GM23338 (cell line): ENCODE results near the gene SORCS3. TPM values are rescaled to one million over a fixed set of nuclear protein-coding genes. Genes with fewer than 3 reads are reported as not detected.

Experiments used
- ATAC-seq: fragments of 200-7000 bp; cut with Tn5 transposase; 3 replicates; pipeline ENCODE4 v1.9.1; 2020
- DNase-seq: peaks from one replicate; pipeline ENCODE4 v3.0.0-alpha.2; 2015; ENCODE audit warnings: low spot score
- H2AFZ ChIP-seq: fragments of 200-600 bp; sonication (generic); 2 replicates; pipeline ENCODE4 v1.8.0; 2016; ENCODE audit warnings: antibody characterized with exemption, mild to moderate bottlenecking, moderate library complexity
- H3F3A ChIP-seq: fragments of 200-600 bp; sonication (generic); replicated peaks from 2 replicates; pipeline ENCODE4 v1.8.0; 2017; ENCODE audit warnings: antibody characterized with exemption, mixed run types, low read depth
- H3K27ac ChIP-seq: fragments of 200-600 bp; sonication (generic); 2 replicates; pipeline ENCODE4 v1.6.1; 2016; ENCODE audit warnings: low read depth
- H3K27me3 ChIP-seq: fragments of 200-600 bp; sonication (generic); 2 replicates; pipeline ENCODE4 v1.8.0; 2016; ENCODE audit warnings: mild to moderate bottlenecking, mixed run types, moderate library complexity; ENCODE audit not compliant: insufficient read depth
- H3K36me3 ChIP-seq: fragments of 200-600 bp; sonication (generic); 2 replicates; pipeline ENCODE4 v1.8.0; 2016; ENCODE audit warnings: mild to moderate bottlenecking; ENCODE audit not compliant: insufficient read depth
- H3K4me1 ChIP-seq: fragments of 200-600 bp; sonication (generic); 2 replicates; pipeline ENCODE4 v1.8.0; 2016; ENCODE audit warnings: mild to moderate bottlenecking, moderate library complexity; ENCODE audit not compliant: insufficient read depth
- H3K4me2 ChIP-seq: fragments of 200-600 bp; sonication (generic); 2 replicates; pipeline ENCODE4 v1.7.1; 2017; ENCODE audit warnings: mixed run types
- H3K4me3 ChIP-seq: fragments of 200-600 bp; sonication (generic); 2 replicates; pipeline ENCODE4 v1.6.1; 2016; ENCODE audit warnings: mixed run types
- H3K79me2 ChIP-seq: fragments of 200-600 bp; sonication (generic); replicated peaks from 2 replicates; pipeline ENCODE4 v1.8.0; 2017; ENCODE audit warnings: mild to moderate bottlenecking; ENCODE audit not compliant: insufficient read depth
- H3K9me2 ChIP-seq: fragments of 200-600 bp; sonication (generic); 2 replicates; pipeline ENCODE4 v1.8.0; 2017; ENCODE audit not compliant: insufficient read depth
- H4K20me1 ChIP-seq: fragments of 200-600 bp; sonication (generic); replicated peaks from 2 replicates; pipeline ENCODE4 v1.8.0; 2017; ENCODE audit warnings: mild to moderate bottlenecking; ENCODE audit not compliant: insufficient read depth
- H3K27ac Mint-ChIP-seq: 2 replicates; pipeline ENCODE4 v1.8.0; 2020; ENCODE audit warnings: inconsistent platforms, mild to moderate bottlenecking, moderate library complexity, mixed read lengths
- H3K27me3 Mint-ChIP-seq: 3 replicates; pipeline ENCODE4 v1.8.0; 2022; ENCODE audit warnings: low read depth, mild to moderate bottlenecking, moderate library complexity, mixed read lengths, inconsistent platforms; ENCODE audit not compliant: insufficient read depth, poor library complexity
- H3K36me3 Mint-ChIP-seq: 3 replicates; pipeline ENCODE4 v1.8.0; 2021; ENCODE audit warnings: low read depth, mild to moderate bottlenecking, inconsistent platforms, moderate library complexity, mixed read lengths
- H3K4me1 Mint-ChIP-seq: 3 replicates; pipeline ENCODE4 v1.8.0; 2020; ENCODE audit warnings: mild to moderate bottlenecking, inconsistent platforms, mixed read lengths
- H3K4me3 Mint-ChIP-seq: 3 replicates; pipeline ENCODE4 v1.8.0; 2021; ENCODE audit warnings: moderate library complexity, mild to moderate bottlenecking, inconsistent platforms, mixed read lengths
- H3K9me3 Mint-ChIP-seq: 3 replicates; pipeline ENCODE4 v1.8.0; 2020; ENCODE audit warnings: moderate library complexity, mild to moderate bottlenecking, inconsistent platforms, mixed read lengths
- CTCF ChIP-seq, 2 experiments: fragments of 200-600 bp in 1 of 2; sonication (generic) in 1 of 2; conservative IDR thresholded peaks; 2 replicates each; pipeline versions ENCODE4 v1.5.1 to v1.6.1; 2016 to 2017; ENCODE audit warnings: antibody characterized with exemption in 2 of 2, low read depth in 2 of 2, mild to moderate bottlenecking in 2 of 2, moderate library complexity in 1 of 2
- ETS1 ChIP-seq: IDR thresholded peaks from 2 replicates; pipeline ENCODE4 v1.6.1; 2016; ENCODE audit warnings: antibody characterized with exemption
- EZH2 ChIP-seq: fragments of 200-600 bp; sonication (generic); IDR thresholded peaks from one replicate; pipeline ENCODE4 v1.8.0; 2017; ENCODE audit warnings: antibody characterized with exemption, mild to moderate bottlenecking, low read depth; ENCODE audit not compliant: unreplicated experiment
- JUNB ChIP-seq: IDR thresholded peaks from one replicate; pipeline ENCODE4 v1.6.1; 2016; ENCODE audit warnings: antibody characterized with exemption; ENCODE audit not compliant: unreplicated experiment
- ZNF114 ChIP-seq: fragments of 250-450 bp; sonication (Bioruptor Pico); IDR thresholded peaks from 2 replicates; pipeline ENCODE4 v1.5.0; 2020; ENCODE audit warnings: mild to moderate bottlenecking, moderate library complexity
- ZNF331 ChIP-seq: fragments of 250-450 bp; sonication (Bioruptor Pico); IDR thresholded peaks from 2 replicates; pipeline ENCODE4 v1.5.0; 2020; ENCODE audit warnings: low read depth, mild to moderate bottlenecking, moderate library complexity
- ZNF462 ChIP-seq: fragments of 250-450 bp; sonication (Bioruptor Pico); IDR thresholded peaks from 2 replicates; pipeline ENCODE4 v1.5.0; 2020; ENCODE audit warnings: mild to moderate bottlenecking, moderate library complexity
- polyA plus RNA-seq: library from polyadenylated mRNA; unstranded; fragments of >200 nt; fragmentation: Nextera tagmentation; extraction: Ambion mirVana; gene quantifications from 2 replicates; pipeline ENCODE4 v1.2.1, GENCODE V29; 2016
- total RNA-seq: library from RNA; depleted of rRNA; stranded (reverse); fragments of >200 nt; shearing (Covaris generic); gene quantifications from 2 replicates; pipeline ENCODE4 v1.2.3, GENCODE V29; 2014

Gene SORCS3
- total and polyA plus RNA-seq, 2 experiments from 2014 or later = 0.37 to 1.4 TPM

- TF ChIP-seq JUNB = no peak
Observed at GRCh38 chr10:105145711-105146110, 504.6 kb downstream of the SORCS3 start (continued).

- no peaks in the 10 kb centered on the region for H3K9me3 Mint-ChIP-seq
- no peak overlapping the region for H3K27ac Mint-ChIP-seq
- DNase-seq (no peak), ATAC-seq (no peak)
- no peak overlapping the region for H3K4me3 ChIP-seq
- no peaks in the 10 kb centered on the region for H4K20me1 ChIP-seq
- H3K27ac ChIP-seq = no peak overlapping the region
- H3K9me2 ChIP-seq = 0 out of 2 replicates have a peak, but pooled peaks cover 7% of the 10 kb centered on the region
- H3K4me1 Mint-ChIP-seq = peaks cover 7% of the 10 kb centered on the region
- no peaks in the 10 kb centered on the region for H3K36me3 Mint-ChIP-seq
- H3K4me1 ChIP-seq = no peaks in the 10 kb centered on the region
- no peaks in the 10 kb centered on the region for H3K36me3 ChIP-seq
- peaks cover 1% of the 10 kb centered on the region for H3K27me3 Mint-ChIP-seq
- no peaks in the 10 kb centered on the region for H3K27me3 ChIP-seq
- H3K4me3 Mint-ChIP-seq = no peak overlapping the region
- H3K79me2 ChIP-seq = no peaks in the 10 kb centered on the region
- no peak overlapping the region for H2AFZ ChIP-seq
- H3K4me2 ChIP-seq = no peak overlapping the region
- no peaks in the 10 kb centered on the region for H3F3A ChIP-seq
- no peak for TF ChIP-seq ZNF331 (CRISPR knock-in tag)
- TF ChIP-seq JUNB = no peak
- TF ChIP-seq CTCF (conservative IDR thresholded peaks at IDR 0.05; ENCODE audit: low read depth in 2 of 2) = no peak
- TF ChIP-seq ZNF114 (CRISPR knock-in tag) = no peak
- TF ChIP-seq ETS1 = no peak
- TF ChIP-seq EZH2 = no peak
- TF ChIP-seq ZNF462 (CRISPR knock-in tag) = no peak
Observed at GRCh38 chr10:105146436-105146835, 505.3 kb downstream of the SORCS3 start.
